HG02840 (cell line): ENCODE measurements around the gene RHOBTB3.

Source experiments
- ATAC-seq: cut with Tn5 transposase; IDR thresholded peaks from one replicate; pipeline ENCODE4 v1.9.1; 2021; ENCODE audit warnings: mild to moderate bottlenecking, moderate library complexity, moderate number of reproducible peaks; ENCODE audit not compliant: unreplicated experiment, low FRiP score

The RHOBTB3 gene

DNA sequence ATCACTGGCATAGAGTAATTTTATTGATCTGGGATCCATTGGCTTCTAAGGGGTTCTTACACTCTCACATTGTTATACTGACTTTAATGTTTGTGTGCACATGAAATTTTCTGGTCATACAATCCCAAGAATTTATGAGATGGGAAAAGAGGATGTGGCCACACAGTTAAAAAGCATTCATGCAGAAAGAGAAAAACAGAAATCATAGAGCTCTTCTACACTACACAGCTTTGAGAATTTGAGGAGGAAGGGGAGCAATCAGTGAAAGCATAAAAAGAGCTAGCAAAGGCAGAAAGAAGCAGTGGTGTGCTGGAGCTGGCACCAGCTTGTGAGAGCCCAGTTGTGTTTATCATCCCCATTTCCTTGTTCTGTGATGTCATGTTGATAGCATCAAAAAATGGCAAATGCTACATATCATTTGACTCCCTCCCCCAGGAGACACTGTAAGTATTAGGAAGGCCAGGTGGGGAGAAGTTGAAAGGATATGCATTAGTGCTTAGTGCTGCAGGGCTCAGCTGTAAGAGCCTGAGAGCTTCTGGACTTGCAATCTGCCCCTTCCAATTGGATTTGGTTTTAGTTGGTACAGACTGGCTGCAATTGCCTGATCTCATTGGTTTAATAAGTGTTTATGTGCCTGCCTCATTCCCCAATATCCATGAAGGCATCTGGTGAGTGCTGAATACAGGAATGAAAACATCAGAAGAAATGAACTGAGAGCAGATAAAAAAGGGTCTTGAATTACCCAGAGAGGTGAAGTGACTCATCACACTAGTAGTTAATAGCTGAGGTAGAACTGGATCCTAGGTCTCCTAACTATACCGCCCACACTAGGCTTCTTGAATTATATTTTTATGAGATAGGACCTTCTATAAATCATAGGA lies 30.9 kb downstream of the RHOBTB3 start:
- no peak for ATAC-seq

- no peak for ATAC-seq
Measured at GRCh38 chr5:95762652-95763041, 31.5 kb downstream of the RHOBTB3 start.

GRCh38 chr5:95763941-95764340 lies 32.8 kb downstream of the RHOBTB3 start:
- ATAC-seq, result no peak

GRCh38 chr5:95768731-95769130 lies 37.6 kb downstream of the RHOBTB3 start:
- ATAC-seq, result no peak

GRCh38 chr5:95770830-95771708 lies 39.9 kb downstream of the RHOBTB3 start:
- no peak for ATAC-seq

- no peak for ATAC-seq
Measured at GRCh38 chr5:95771892-95772291, 40.8 kb downstream of the RHOBTB3 start.

GRCh38 chr5:95773335-95774059 lies 42.4 kb downstream of the RHOBTB3 start:
- no peak for ATAC-seq

DNA sequence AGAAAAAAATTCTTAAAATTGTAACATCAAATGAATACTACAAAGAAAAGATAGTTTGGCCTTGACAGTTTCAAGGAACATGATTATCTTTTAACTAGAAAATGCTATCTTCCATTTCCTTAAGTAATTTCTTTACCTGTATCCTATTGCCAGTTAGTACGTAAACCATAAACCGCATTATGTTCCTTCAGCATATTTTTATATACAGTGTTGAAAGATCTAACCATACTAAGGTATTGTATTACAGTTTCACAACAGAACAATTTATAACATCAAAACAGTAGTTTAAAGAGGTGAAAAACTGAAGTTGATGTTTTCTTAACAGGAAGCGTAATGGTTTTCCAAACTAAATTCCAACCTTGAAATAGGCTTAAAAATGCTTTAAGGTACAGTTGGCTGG lies 46.3 kb downstream of the RHOBTB3 start:
- no peak for ATAC-seq

- ATAC-seq, result no peak
Measured at GRCh38 chr5:95778713-95779436, 47.7 kb downstream of the RHOBTB3 start.

- no peak for ATAC-seq
Measured at GRCh38 chr5:95779611-95780010, 48.5 kb downstream of the RHOBTB3 start.

- no peak for ATAC-seq
Measured at GRCh38 chr5:95780597-95780996, 49.5 kb downstream of the RHOBTB3 start.

GRCh38 chr5:95781101-95781583 lies 50.0 kb downstream of the RHOBTB3 start:
- peak; percentile 83 for ATAC-seq

GRCh38 chr5:95782181-95782580 lies 51.0 kb downstream of the RHOBTB3 start:
- ATAC-seq, result no peak

DNA sequence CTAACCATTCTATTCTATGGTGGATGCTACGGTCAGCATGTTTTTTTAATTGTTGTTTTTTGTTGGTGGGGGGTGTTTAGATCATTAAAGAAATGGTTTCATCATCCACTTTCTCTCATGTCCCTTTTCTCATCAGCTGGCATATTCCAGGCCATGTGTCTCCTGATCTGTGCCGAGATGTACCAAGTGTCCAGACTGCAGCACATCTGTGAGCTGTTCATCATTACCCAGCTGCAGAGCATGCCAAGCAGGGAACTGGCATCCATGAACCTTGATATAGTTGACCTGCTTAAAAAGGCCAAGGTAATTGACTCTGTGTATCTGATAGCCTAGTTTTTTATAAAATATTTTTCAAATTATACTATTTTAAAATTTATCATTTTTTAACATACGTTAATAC lies 52.5 kb downstream of the RHOBTB3 start:
- ATAC-seq, result no peak

GRCh38 chr5:95784514-95785302 lies 53.6 kb downstream of the RHOBTB3 start:
- no peak for ATAC-seq

GRCh38 chr5:95786821-95787418 lies 55.8 kb downstream of the RHOBTB3 start:
- no peak for ATAC-seq

DNA sequence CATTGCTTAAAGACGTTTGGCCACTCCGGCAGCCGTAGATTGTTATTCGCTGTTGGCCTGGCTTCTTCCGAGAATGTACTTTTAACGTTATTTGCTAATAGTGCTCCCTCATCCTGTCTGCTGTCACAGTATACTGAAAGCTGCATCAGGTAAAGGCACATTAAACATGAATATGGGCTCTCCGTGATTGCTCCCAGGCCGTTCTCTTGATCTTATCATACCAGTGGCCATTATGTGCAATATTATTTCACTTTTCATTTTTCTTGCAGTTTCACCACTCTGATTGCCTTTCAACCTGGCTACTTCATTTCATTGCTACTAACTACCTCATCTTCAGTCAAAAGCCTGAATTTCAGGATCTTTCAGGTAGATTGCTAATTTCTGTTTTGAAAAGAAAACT lies 57.4 kb downstream of the RHOBTB3 start:
- no peak for ATAC-seq

DNA sequence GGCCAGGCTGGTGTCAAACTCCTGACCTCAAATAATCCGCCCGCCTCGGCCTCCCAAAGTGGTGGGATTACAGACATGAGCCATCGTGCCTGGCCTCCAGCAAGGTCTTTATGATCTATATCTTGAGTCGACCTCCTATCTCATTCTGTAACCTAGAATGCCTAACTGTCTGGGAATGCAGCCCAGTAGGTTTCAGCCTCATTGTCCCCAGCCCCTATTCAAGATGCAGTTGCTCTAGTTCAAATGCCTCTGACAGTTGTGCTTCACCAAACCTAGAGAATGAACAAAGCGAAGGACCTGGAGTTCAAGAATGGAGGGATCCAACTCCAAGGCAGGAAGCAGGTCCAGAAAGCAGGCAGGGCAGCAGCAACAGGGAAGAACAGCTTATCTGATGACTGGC lies 60.6 kb downstream of the RHOBTB3 start:
- no peak for ATAC-seq

DNA sequence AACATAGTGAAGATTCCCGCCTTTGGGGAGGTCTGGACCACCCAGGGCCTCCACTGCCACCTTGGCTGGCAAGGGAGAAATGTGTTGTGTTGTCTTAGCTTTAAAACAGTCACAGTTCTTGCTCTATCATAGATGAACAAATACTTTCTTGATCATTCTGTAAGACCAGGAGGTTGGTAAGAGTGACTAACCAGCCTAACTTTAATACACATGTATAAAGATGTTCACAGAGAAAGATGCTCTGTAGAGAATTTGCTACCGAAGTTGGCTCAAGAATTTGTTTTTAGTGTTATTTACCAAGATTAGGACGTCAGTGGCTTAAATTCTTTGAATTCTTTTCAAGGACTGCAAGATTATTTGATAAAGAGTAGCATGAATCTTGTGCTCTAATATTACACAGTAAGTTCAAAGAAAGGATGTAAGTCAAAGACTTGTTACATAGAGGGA lies 63.0 kb downstream of the RHOBTB3 start:
- no peak for ATAC-seq
